GM20431 (cell line): ENCODE results near the gene CTPS1.

ENCODE experiments used
- in situ Hi-C: fragments of 300-500 bp; cut with MseI, MboI; formaldehyde crosslinking; loops from one replicate; pipeline ENCODE4 v1.15.0; 2020; ENCODE audit warnings: low sequenced_read_pairs; ENCODE audit not compliant: unreplicated experiment

Gene CTPS1

DNA sequence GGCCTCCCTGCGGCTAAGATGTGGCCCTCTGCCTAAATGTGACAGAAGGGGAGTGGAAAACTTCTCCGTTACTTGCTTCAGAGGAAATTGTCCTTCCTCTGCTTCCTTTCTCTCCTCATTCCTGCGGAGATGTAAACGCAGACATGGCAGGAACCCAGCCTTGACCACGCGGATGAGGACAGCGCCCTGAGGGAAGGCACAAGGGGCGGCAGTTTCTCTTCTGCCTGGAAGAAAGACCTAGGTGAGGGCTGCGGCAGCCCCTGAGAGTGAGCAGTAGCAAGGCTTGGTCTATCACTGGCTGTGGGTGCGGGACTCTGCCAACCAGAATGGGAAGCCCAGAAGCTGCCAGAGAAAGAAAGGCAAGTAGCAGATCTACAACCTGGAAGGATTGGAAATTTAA is 14.0 kb upstream of the CTPS1 start:
- in situ Hi-C loops, result loop anchor here (25.0 kb wide), 1 partner anchor 353 kb away; no protein-coding TSS in a partner anchor

DNA sequence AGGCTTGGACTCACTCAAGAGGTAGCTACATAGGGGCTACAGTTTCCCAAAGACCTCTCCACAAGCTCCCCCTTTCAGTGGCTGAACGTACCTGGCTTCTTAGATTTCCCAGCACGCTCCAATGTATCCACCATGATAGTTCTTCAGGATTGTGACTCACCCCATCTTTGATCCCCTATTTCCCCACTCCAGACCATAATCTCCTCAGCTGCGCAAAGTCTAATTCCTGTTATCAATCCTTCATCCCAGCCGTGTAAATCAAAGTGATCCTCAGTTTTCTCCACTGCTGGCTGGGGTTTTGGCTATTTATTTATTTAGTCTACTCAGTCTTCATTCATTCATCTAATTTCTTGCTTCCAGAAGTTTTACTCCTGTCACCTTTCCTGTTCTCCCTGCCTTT is 13.1 kb upstream of the CTPS1 start:
- in situ Hi-C loops, result loop anchor here (25.0 kb wide), 1 partner anchor 354 kb away; no protein-coding TSS in a partner anchor

DNA sequence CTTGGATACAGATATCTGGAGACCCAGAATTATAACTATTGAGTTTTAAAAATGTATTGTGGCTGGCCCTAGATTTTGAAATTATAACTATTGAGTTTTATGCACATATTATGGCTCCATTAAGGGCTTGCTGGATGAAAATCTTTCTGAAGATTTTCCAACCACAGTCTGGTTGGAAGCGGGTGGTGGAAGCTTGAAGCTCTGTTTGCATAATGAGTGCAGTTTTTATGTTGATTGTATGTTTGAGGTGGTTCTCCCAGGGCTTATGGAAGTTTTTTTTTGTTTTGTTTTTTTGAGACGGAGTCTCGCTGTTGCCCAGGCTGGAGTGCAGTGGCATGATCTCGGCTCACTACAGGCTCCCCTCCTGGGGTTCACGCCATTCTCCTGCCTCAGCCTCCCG is 10.1 kb upstream of the CTPS1 start:
- in situ Hi-C loops, result loop anchor here (25.0 kb wide), 1 partner anchor 357 kb away; no protein-coding TSS in a partner anchor

DNA sequence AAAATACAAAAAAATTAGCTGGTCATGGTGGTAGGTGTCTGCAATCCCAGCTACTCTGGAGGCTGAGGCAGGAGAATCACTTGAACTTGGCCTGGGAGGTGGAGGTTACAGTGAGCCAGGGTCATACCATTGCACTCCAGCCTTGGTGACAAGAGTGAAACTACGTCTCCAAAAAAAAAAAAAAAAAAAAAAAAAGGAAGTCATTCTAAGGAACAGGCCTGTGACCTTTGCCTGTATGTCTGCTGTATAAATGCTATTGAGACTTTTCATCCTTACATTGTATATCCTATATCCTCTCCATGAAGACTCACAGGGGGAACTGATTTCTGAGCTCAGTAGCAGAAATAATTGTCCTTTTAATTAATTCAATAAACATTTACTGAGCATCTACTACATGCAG is 7.5 kb upstream of the CTPS1 start:
- in situ Hi-C loops, result loop anchor here (25.0 kb wide), 1 partner anchor 360 kb away; no protein-coding TSS in a partner anchor

DNA sequence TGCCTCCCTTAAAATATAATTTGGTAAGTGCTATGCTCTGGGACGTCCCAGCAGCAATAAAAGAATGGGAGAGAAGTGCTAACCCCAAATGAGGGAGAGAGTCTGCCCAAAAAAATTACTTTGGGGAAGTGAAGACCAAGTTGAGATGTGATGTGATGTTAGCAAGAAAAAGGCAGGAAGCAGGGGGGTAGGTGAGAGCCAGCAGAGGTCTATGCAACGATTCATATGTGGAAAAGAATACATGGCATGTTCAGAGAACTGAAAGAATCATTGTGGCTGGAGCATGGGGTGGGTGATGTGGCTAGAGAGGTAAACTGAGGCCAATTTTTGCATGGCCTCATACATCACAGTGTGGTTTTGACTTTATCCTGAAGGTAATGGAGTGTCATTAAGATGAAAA is 5.6 kb upstream of the CTPS1 start:
- in situ Hi-C loops, result loop anchor here (25.0 kb wide), 1 partner anchor 362 kb away; no protein-coding TSS in a partner anchor

DNA sequence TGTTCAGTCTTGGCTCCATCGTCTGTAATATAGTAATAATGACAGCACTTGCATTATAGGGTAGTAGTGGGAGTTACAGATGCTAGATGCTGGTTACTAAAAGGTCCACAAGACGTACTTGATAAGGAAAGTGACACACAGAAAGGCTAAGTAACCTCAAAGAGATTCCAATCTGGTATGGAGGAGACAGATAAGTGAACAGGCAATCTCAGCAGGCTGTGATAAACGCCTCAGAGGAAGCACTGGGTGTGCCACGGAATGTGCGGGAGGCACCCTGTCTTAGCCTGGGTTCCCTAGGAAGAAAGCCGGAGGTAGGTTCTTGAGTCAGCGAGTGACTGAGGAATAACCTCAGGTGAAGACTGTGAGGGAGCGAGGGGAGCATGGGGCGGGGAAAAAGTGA is 4.6 kb upstream of the CTPS1 start:
- in situ Hi-C loops, result loop anchor here (25.0 kb wide), 1 partner anchor 363 kb away; no protein-coding TSS in a partner anchor

DNA sequence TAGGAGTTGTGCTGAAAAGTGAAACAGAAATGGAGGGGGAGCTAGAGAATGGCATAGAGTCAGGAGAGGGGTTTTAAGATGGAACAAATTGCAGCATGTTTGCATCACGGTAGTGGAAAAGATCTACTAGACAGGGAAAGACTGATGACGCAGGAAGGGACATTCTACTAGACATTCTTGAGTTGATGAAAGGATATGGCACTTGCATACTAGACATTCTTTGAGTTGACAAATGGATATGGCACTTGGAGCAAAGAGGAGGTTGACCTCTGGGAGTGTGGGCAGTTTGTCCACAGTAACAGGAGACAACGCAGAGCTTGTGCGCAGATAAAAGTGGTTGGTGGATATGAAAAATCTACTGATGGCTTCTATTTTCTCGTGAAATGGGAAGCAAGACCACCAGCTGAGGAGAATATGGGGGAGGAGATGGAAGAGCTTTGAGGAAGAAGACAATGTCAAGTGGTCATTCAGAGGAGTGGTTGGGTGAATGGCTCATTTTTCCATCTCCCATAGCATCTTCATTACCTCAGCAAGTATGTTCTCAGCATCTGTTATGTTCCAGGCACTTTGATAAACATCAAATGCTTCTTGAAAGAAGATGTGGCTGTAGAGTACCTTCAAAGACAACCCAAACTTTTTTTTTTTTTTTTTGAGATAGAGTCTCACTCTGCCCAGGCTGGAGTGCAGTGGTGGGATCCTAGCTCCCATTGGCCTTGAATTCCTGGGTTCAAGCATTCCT is 2.4 kb upstream of the CTPS1 start:
- in situ Hi-C loops, result no loop called here

DNA sequence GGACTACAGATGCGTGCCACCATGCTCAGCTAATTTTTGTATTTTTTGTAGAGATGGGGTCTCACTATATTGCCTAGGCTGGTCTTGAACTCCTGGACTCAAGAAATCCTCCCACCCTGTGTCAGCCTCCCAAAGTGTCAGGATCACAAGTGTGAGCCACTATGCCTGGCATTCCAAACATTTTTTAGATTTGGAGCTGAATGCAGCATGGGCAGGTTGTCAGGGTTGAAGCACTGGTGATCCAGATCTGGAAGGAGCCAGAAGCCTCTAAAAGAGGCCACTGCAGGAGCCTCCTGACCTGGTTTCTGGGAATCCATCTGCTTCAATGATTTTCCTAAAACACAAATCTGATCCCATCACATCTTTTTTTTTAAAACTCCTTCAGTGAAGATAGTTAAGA is 1.8 kb upstream of the CTPS1 start:
- in situ Hi-C loops, result no loop called here

DNA sequence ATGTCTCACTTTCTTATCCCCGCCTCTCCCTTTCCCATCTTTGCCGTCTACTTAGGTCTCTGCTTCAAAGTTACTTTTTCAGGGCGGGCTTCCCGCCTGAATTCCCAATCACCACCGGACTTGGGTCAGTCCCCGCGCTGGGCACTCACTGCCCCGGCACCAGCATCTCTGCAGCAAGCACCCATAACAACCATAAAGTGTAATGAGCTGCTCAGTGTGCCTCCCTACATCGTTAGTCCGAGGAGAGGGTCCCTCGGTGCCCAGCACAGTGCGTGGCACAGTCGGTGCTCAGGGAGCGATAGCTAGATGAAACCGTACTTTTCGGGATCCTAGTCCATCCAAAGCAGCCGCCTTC is 633 bp upstream of the CTPS1 start:
- in situ Hi-C loops, result no loop called here

DNA sequence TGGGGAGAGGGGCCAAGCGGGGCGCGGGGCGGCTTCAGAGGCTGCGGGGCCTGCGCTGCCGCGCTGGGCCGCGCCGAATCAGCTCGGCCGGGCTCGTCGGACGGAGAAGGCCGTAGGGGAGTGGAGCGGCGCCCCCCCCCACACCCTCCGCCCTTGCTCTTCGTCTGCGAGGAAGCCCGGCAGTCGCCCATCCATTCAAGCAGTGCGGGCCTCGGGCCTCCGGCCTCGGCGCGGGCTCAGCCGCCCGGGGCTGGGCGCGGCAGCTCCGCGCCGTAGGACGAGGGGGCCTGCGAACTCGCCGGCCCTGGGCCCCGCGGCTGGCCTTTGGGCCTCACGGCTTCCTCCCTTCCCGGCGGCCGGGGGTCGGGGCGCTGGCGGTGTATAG is 564 bp downstream of the CTPS1 start:
- in situ Hi-C loops, result no loop called here

DNA sequence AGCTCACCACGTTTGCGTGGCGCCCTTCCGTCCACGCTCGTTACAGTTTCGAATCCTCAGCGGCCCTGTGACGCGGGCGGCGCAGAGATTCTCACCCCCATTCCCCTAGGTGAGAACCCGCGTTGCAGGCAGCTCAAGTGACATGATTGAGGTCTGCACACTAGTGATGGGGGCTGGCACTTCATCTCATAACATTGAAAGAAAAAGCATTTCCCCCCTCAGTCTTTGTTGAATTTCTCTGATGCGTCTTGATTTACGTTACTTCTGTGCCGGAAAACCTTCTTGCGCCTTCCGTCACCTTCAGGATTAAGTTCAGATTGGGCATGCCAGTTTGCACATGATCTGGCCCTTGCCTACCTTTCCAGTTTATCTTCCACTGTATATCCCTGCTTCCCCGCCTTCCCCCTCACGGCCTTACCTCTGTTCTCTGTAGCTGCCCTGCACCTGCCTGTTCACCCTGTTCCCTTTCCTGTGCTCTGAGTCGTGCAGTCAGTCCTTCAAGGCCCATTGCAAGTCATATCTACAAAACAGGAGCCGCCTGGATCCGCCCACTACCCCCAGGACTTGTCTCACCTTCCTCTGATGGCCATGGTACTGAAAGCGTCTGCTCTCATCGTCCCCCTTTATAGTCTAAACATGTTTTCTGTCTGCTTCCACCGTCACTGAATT is 1.1 kb downstream of the CTPS1 start:
- in situ Hi-C loops, result no loop called here

DNA sequence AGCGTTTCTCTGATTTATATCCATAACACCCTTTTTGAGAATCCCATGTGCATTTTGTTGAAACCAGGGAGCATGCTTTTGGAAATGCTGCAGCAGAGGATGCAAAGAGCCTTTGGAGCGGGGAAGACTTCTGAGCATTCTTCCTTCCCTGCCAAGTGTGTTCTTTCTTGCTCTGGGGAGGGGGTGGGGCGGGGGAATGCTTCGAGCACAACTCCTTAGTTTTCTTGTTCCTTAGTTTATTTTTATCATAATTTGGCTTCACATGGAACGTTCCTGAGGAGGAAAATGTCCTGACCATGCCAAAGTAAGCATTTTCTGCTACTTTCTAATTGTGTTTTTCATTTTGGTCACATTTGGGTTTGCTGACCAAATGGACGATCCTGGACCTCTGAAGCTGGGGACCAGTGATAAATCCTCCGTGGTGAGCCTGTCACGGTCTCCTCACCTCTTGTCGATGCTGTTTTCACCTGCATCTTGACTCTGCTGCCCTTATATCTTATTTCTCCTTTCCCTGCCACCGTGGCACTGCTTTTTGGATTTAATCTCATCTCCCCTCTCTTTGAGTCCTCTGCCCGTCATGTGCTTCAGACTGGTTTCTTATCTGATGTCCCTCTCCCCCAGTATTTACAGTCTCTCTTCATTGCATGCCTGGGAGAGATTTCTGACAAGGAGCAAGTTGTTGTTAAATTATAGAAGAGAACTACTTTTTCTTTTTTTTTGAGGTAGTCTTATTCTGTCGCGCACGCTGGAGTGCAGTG is 2.4 kb downstream of the CTPS1 start:
- in situ Hi-C loops, result no loop called here

DNA sequence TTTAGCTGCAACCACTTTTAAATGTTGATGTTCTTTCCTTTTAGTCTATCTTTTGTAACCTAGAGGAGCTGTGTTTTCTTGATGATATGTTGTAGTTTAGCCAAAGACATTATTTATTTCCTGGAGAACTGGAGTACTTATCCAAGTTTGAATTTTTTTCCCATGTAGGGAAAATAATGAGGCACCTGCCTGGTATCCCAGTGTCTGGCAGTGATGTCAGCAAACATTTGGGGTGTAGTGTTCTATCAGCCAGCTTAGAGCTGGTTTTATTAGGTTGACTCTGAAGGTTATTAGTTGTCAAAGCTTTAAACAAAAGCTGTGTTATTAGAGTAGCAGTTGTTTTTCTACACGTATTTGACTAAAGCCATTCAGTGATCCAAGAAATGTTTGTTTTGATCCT is 3.2 kb downstream of the CTPS1 start:
- in situ Hi-C loops, result no loop called here

DNA sequence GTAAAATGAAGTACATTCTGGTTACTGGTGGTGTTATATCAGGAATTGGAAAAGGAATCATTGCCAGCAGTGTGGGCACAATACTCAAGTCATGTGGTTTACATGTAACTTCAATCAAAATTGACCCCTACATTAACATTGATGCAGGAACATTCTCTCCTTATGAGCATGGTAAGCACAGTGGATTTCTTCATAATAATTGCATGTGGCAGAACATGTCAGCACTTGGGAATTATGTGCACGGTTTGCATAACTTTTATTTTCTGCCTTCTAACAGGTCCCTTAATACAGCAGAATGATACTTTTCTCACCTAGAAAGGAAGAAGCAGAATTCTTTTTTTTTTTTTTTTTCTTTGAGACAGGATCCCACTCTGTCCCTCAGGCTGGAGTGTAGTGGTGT is 3.8 kb downstream of the CTPS1 start:
- in situ Hi-C loops, result no loop called here

DNA sequence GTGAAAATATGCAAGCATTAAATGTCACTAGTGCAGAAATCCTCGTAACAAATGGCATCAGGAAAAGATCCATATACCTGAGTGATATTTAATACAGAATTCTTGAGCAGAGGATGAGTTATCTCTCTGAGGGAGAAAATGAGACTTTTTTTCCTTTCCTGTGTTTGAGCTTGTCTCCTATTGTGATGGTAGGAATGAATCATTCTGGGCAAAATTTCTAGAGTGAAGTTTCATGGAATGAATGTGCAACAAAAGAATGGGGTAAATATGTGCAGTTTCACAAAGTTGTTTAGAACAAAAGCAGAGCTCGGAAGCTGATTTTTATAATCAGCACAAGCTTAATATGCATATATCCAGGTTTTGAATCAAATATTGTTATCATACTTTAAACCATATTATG is 4.6 kb downstream of the CTPS1 start:
- in situ Hi-C loops, result no loop called here

DNA sequence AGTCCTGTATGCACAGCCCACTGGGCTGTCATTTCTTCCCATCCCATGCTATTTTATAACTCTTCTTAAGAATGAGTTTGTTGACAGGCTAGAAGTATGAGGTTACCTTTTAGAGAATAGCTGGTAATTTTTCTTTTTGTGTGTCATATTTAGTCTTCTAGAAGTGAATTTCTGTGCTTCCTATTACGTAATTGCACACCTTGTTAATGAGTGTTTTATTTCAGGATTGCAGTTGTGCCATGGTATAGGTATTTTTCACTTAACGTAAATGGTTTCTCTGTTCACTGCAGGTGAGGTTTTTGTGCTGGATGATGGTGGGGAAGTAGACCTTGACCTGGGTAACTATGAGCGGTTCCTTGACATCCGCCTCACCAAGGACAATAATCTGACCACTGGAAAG is 5.0 kb downstream of the CTPS1 start:
- in situ Hi-C loops, result no loop called here

DNA sequence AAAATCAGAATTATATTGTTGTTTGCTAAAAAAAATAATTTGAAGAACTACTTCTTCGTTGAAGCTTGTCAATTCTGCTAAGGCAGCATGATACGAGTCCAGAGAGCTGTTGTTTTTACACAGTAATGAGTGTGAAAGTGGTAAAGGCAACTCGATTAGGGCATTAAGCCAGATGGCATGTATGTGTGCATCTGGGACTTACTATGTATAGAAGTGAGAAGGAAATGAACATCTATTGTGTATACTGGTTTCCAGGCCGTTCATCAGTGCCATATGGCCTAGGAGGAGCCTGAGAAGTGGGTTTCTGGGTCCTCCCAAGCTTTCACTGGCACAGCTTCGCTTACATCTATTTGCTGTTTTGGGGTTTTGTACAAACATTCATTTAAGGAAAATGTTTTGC is 5.7 kb downstream of the CTPS1 start:
- in situ Hi-C loops, result no loop called here

DNA sequence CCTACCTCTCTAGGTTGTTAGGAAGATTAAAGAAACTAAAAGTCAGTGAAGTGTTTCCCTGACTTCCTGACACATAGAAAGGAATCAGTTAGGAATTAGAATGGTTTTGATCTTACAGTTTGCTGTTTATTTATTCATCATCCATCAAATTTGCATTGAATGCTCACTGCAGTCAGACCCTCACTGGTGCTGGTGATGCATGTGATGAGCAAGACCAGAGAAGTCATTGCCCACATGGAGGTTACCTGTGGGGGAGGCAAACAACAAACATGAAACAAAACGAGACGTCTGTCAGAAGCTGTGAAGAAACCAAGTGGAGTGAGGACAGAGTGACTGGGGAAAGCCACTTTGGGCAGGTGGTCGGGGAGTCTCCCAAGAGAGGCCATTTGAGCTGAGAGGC is 6.4 kb downstream of the CTPS1 start:
- in situ Hi-C loops, result no loop called here

DNA sequence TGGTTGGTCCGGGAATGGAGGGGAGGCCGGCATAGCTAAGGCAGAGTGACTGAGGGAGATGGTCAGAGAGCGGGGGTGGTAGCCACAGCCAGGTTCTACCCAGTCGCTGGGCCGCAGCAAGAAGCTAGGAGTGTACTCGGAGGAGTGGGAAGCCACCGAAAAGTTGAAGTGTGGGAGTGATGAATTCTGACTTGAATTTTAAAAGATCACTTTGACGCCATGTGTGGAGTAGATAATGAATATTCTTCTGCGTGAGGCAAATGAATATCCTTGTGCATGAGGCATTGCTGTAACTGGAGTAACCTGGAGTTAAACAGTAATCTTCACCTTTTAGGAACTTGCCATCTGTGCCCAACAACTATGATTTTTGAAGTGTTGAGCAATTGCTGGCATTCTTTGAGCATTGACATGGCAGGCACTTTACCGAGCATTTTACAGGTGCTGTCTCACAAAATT is 6.9 kb downstream of the CTPS1 start:
- in situ Hi-C loops, result no loop called here

DNA sequence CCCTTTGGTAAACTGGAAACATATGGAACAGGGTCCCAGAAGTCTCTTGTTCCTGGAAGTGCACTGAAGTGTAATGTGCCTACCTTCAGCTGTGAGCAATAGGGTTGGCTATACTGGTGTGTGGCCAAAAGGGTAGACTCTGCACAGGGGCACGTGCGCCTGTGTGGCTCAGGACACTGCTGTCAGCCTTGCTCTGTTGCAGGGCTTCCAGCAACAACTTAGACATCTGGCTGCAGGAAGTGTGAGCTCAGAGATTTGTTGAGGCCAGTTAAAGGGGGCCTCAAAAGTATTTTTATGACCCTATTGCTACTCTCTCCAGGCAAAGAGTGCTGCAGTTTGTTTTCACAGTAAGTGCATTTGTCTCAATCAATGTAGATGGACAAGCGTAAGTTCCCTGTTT is 7.5 kb downstream of the CTPS1 start:
- in situ Hi-C loops, result no loop called here
